Sigmoid colon (tissue), 4 donors: ENCODE results near the gene UHRF2.

Experiments
- EP300 ChIP-seq, 4 donors: sonication (generic); formaldehyde crosslinking; IDR thresholded peaks; one replicate each; pipeline ENCODE4 v1.6.1; 2017; ENCODE audit warnings: antibody characterized with exemption in 4 of 4
- POLR2A ChIP-seq, 2 donors: fragments of 450-650 bp; IDR thresholded peaks; one replicate each; pipeline ENCODE4 v1.6.1; 2016; ENCODE audit warnings: antibody characterized with exemption in 2 of 2, mild to moderate bottlenecking in 2 of 2, moderate library complexity in 2 of 2
- POLR2AphosphoS5 ChIP-seq, 4 donors: sonication (generic); formaldehyde crosslinking; IDR thresholded peaks; one replicate each; pipeline ENCODE4 v1.6.1; 2017; ENCODE audit warnings: antibody characterized with exemption in 4 of 4
- TF ChIP-seq, protein P1 (sequence below), 4 experiments: fragments of 450-650 bp in 3 of 4; fragments of 200-600 bp in 1 of 4; IDR thresholded peaks; one replicate each; pipeline ENCODE4 v1.5.1; 2016 to 2019; ENCODE audit warnings: antibody characterized with exemption in 4 of 4, mild to moderate bottlenecking in 3 of 4, moderate library complexity in 2 of 4

DNA sequence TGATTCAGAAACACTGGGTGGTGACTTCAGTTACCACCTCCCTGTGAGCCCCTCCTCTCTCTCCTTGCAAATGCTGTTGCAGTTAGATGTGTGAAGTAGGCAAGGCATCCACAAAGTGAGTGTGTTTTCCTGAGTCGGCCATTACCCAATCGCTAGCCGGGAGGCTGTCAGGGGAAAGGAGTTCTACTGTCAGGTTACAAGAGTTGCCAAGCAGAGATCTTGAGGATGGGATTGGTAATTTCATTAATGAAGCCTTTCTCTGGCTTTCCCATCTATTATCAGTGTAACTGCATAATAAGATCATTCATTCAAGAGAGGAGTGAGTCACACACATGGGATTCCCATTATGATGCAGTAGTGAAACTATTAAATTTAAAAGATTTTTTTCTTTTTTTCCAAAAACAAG, 125.7 kb downstream of the UHRF2 start:
- no peak for TF ChIP-seq POLR2A (IDR thresholded peaks at IDR 0.05)
- TF ChIP-seq, protein P1, sequence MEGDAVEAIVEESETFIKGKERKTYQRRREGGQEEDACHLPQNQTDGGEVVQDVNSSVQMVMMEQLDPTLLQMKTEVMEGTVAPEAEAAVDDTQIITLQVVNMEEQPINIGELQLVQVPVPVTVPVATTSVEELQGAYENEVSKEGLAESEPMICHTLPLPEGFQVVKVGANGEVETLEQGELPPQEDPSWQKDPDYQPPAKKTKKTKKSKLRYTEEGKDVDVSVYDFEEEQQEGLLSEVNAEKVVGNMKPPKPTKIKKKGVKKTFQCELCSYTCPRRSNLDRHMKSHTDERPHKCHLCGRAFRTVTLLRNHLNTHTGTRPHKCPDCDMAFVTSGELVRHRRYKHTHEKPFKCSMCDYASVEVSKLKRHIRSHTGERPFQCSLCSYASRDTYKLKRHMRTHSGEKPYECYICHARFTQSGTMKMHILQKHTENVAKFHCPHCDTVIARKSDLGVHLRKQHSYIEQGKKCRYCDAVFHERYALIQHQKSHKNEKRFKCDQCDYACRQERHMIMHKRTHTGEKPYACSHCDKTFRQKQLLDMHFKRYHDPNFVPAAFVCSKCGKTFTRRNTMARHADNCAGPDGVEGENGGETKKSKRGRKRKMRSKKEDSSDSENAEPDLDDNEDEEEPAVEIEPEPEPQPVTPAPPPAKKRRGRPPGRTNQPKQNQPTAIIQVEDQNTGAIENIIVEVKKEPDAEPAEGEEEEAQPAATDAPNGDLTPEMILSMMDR (IDR thresholded peaks at IDR 0.05): no peak
- TF ChIP-seq POLR2AphosphoS5 (IDR thresholded peaks at IDR 0.05): no peak
- no peak for TF ChIP-seq EP300 (IDR thresholded peaks at IDR 0.05)
